ENCODE measurements around the gene RHBDL1.
A peak's percentile ranks its signal among the peaks of the same experiment; 100 is the strongest.

RHBDL1 gene

DNA sequence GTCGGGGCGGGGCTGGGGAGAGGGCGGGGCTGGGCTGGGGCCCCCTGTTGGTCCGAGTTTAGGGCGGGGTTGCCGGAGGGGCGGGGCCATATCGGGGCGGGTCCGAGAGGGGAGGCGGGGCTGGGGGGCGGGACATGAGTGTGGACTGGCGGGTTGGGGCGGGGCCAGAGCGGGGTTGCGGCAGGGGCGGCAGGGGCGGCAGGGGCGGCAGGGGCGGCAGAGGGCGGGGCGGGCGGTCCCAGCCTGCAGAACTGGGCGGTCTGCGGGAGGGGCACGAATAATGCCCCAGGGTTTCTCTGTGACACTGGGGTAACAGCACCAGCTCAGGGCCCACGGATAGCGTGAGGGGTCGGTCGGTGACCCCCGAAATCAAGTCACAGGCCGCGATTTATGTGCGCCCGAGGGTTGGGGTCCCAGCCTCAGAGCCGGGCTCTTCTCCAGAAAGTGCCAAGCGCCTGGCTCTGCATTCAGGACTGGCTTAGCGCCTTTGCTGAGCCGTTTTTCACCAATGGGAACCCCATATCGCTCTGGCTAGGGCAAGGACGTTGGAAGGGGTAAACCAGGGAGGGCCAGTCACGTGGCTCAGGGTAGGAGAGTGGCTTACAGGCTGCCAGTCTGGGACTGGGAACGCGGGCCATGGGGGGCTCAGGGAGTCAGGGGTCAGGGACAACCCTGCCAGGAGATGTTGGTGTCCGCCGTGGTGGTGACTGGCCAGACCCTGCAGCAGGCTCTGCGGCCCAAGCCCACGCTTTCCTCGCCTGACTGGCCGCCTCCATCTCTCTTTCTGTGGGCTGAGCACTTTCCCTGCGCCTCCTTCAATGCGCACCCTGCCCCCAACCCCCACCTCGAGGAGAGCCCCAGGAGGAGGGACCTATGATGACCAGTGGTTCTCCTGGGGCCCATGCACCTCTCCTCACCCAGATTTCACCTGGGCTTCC lies 38.1 kb upstream of the RHBDL1 start:
- no peak for DNase-seq

DNA sequence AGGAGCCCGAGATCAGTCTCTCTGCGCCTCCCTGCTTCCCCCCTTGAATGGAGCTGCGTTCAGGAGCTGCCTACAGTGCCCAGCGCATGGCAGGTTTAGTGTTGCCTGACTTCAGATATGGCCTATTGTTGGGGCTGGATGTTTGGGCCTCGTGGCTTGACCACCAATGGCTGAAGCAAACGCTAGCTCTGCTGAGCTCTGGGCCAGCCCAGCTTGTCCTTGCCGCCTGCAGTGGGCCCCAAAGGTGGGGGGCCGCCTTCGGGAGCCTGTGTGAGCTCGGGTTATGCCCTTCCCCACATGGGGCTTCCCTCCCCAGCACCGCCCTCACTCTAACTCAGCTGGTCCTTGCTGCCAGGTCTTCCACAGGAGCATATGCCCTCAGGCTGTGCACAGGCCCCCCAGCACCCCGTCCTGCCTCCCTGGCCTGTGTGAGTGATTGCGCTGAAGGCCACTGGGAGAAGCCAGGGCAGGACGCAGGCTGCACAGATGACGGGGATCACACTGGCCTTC lies 37.4 kb upstream of the RHBDL1 start:
- DNase-seq: no peak

DNA sequence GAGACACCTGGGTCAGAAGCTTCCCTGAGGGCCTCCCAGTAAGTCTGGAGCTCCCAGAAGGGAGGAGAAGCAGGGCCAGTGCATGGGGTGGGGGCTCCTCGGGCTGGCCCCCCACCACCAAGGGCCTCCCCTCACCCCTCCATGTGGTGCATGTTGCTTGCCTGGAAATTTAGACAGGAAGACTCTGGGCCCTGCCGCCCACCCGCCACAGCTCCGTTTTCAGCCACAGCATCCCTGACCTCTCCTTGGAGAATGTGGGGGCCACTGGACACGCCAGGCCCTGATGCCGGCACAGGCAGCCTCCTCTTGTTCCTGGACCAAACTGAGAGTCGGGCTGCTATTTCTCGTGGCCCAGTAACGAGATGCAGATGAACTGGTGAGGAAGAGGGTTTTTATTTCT lies 36.6 kb upstream of the RHBDL1 start:
- DNase-seq: no peak

DNA sequence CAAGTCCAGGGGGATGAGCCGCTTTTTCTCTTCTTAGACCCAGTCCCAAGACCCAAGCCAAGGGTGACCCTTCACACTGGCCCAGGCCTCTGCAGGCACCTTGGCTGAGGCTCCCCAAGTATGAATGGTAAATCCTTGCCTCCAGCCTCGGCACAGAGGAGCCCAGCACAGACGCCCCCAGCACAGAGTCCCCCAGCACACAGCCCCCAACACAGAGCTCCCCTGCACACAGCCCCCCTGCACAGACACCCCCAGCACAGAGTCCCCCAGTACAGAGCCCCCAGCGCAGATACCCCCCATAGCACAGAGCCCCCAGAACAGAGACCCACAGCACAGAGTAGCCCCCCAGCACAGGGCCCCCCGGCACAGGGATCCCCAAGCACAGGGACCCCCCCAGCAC lies 34.9 kb upstream of the RHBDL1 start:
- DNase-seq: no peak

DNA sequence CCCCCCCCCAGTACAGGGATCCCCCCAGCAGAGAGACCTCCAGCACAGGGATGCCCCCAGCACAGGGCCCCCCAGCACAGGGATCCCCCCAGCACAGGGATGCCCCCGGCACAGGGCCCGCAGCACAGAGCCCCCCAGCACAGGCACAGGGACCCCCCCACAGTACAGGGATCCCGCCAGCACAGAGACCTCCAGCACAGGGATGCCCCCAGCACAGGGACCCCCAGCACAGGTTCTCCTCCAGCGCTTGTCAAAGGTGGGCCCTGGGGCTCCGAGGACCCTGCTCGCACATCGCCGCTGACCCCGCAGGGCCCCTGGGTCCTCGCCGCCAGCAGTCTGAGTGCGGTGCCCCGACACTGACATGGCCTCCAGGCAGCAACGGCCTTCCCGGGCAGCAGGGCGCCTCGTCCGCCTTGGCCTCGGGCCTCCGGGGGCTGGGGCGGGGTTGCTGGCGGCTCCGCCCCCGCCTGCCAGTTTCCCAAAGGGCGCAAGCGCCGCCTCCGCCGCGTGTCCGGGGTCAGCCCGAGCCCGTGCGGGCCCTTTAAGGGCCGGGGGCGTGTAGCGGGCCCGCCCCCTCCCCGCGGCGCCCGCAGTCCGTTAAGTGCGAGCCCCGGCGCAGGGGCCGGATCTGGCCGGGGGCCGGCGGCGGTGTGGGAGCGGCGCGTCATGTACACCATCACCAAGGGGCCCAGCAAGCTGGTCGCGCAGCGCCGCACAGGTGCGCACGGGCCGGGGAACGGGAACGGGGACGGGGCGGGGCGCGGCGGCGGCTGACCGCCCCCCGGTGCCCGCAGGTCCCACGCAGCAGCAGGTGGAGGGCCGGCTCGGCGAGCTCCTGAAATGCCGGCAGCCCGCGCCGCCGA lies 33.9 kb upstream of the RHBDL1 start, which contains the start of gene MCRIP2:
Gene MCRIP2 (plus strand): TSS at position 503 of the 863 bp plus-strand sequence. CDS start 164 bp downstream, at position 667.
- DNase-seq: peak; percentile 72

DNA sequence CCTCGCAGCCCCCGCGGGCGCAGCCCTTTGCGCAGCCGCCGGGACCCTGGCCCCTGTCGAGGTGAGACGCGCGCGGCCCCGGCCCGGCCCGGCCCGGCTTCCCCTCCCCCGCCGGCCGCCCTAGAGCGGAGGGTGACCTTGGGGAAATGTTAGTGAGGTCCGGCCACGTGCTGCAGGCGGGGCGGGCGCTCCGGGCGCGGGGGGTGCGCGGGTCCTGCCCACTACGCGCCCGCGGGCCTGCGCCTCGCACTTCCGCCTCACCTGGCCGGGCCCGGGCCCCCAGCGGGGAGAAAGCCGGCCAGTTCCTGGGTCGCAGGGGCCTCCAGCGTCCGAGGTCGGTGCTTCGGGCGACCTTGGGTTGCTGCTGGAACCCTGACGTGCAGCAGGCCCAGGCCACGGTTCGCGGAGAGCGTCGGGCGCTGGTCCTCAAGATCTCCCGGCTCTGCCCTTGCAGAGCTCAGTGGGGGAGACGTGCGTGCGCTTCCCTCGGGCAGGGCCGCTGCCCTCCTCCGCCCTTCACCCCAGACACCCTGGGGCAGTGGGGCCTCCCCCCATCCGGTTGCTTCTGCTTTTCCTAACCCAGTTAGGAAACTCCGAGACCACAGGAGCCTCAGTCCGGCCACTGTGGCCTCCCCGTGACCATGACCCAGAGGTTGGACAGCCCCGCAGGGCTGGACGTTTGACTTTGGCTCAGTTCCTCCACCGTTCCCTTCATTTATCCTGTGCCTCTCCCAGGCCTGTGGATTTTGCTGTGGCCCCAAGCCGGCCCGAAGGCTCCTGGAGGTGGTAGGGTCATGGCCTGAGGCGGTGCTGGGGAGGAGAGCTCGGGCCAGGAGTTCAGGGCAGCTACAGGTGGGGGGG lies 33.1 kb upstream of the RHBDL1 start:
- no peak for DNase-seq

DNA sequence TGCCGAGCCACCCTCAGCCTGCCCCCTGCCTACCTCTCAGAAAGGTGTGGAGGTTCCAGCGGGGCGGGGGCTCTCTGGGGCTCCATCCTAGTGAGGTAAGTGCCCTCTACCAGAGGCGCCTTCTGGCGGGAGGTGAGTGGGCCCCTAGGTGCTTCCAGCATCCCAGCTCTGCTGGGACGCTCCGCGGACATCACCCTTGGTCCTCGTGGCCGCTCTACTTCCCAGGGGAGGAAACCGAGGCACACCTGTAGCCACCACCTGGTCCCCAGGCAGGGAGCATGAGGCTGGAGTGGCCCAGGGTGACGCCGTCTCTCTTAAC lies 32.5 kb upstream of the RHBDL1 start:
- no peak for DNase-seq

DNA sequence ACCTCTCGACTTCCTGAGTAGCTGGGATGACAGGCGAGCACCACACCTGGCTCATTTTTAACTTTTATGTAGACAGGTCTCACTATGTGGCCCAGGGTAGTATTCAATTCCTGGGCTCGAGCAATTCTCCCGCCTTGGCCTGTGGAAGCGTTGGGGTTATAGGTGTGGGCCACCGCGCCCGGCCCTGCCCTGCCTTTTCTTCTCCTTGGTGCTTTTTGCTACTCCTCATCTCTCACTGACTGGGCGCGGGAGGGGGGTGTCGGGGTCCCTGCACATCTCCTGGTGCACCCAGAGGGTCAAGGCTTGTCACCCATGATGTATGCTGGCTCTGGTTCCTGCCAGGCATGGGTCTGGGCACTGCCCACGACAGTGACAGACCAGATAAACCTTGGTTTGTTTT lies 30.9 kb upstream of the RHBDL1 start:
- DNase-seq: no peak

DNA sequence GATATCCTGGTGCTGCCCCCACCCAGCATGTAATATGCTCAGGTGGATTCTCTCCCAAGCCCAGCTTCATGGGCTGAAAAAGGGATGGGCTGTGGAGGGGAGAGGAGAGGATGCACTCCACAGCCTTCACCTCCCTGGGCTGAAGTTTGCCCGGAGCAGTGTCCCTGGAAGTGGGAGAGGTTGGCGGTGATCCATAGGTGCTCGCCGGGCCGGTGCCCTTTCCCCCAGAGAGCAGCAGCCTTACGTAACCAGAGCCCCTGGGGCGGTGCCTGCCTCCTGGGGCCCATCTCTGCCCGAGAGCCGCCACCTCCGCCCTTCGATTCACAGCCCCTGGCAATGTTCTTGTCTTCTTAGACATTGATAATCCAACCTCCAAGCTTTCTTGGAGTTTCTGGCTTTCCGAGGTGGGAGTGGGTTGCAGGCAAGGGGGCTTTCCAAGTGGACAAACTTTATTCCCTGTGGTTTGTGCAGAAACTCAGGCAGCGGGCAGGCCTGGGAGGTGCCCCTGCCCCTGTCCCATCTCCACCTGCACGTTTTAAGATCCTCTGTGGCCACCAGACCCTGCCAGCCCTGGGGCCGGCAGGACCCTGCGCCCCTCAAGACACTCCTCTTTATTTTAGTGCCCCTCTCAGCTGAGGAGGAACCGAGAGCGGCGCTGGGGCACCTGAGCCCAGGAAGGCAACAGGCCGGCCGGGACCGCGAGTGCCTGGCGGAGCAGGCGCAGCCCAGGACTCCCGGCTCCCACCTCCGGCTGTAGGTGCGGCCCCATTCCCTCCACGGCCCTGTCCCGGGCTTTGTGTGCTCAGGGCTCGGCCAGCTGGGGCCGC lies 29.4 kb upstream of the RHBDL1 start:
- DNase-seq: peak; percentile 25

DNA sequence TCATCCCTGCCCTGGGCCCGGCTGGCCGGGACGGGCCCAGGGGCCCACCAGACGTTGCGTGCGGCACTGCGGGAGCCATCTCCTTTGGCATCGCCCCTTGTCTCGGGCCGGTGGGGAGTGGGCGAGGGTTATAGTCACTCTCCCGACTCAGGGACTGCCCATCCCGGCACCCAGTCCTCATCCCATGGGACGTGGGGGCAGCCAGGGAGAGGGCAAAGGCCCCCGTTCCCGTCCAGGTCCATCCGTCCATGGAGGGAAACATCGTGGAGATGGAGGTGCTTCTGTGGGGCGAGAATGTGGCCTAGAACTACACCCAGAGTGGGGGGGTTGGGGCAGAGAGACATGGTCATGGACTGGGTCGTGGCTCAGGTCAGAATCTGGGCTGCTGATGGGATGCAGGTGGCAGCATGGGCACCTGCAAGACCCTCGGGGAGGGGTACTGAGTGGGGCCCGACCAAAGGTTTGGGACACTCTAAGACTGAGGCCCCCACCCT lies 28.7 kb upstream of the RHBDL1 start:
- no peak for DNase-seq

DNA sequence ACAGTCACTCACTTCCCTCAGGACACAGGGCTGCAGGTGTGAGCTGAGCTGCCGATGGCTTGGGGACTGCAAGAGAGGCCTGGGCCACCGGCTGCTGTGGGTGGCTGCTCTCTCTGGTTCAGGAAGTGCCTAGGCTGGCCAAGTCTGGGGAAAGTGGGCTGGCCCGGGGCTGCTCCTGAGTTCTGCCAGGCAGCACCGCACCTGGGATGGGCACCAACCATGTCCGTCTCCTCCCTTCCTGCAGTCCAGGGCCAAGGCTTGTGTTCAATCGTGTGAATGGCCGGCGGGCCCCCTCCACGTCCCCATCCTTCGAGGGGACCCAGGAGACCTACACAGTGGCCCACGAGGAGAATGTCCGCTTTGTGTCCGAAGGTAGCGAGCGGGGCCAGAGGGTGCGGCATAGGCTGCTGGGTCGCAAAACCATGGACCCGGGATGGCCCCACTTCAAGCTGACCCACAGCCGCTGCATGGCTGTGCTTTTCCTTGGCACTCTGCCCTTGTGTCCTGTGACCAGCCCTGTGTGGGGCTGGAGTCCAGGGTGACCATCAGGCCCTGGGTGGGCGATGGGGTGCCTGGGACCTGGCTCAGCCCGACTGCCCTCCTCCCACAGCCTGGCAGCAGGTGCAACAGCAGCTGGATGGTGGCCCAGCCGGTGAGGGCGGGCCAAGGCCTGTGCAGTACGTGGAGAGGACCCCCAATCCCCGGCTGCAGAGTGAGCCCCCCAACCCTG lies 28.1 kb upstream of the RHBDL1 start:
- DNase-seq: no peak

DNA sequence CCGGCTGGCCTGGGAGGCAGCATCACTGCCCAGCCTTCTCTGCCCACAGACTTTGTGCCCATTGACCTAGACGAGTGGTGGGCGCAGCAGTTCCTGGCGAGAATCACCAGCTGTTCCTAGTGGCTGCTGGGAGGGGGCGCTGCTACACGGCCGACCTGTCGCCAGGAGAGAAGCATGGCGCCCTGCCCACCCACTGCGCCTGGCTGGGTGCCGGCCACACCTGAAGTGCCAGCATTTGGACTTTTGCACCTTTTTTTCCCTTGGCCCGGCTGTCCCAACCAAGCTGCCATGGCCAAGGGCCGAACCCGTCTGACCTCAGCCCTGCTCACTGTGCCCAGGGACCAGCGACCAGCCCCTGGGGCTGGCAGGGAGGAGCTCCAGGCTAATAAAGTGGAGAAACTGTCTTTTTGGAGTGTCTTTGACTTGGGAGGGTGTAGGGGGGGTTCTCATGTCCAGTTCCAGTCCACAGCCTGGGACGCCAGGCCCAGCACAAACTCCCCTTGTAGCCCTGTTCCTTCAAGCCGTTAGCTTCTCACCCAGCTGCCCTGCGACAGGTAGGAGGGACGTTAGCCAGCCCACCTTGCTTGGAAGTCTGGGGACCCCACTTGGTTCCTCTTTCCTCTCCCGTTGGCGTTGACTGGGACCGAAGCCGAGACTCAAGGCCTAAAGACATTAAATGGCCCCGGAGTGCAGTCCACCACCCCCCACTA lies 27.2 kb upstream of the RHBDL1 start:
- no peak for DNase-seq

DNA sequence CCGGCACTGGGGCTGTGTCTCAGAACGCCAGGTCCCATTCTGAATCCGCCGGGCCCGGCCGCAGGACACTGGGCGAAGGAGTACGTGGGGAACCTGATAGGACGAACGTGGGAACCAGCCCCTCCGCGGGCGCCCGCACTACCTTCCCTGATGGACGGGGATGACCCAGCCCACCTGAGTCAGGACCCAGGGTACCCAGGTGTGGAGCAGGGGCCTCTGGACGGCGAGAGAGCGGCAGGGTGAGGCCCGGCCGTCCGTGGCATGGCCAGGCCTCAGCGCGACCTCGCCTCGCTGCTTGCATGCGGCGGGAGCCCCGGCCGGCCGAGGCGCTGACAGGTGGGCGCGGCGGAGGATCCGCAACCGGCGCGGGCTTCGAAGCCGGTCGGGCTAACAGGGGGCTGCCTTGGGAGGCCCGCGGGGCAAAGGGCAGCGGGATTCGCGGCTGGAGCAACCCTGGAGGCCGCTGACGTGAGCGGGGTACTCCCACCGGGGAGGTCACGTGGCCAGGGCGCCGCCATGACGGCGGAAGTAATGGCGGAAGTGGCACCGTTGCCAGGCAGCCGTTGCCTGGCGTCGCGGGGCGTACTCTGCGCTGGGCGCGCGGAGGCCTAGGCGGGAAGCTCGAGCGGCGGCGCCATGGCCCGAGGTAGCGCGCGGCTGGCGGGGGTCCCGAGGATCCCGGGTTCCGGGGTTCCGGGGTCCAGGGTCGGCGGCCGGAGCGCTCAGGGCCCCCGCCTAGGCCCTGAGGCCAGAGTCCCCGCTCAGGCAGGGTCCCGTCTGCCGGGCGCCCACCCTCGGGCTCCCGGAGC lies 26.5 kb upstream of the RHBDL1 start, which contains the start of gene WDR90:
Gene WDR90 (plus strand): TSS at position 585 of the 809 bp plus-strand sequence. CDS start 52 bp downstream, at position 637.
- DNase-seq: peak; percentile 90

DNA sequence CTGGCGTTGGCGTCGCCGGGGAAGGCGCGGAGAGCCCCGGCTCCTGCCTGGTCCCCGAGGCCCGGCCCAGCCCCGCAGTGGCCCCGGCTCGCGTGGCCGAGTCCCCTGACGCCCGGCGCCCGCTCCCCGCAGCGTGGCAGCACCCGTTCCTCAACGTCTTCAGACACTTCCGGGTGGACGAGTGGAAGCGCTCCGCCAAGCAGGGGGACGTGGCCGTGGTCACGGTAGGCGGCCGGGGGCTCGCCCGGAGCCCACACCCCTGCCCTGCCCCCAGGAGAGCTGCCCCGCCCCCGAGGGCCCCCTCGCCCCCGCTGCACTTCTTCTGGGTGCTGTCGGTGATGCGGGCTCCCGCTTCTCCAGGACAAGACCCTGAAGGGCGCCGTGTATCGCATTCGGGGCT lies 25.8 kb upstream of the RHBDL1 start:
- DNase-seq: no peak

DNA sequence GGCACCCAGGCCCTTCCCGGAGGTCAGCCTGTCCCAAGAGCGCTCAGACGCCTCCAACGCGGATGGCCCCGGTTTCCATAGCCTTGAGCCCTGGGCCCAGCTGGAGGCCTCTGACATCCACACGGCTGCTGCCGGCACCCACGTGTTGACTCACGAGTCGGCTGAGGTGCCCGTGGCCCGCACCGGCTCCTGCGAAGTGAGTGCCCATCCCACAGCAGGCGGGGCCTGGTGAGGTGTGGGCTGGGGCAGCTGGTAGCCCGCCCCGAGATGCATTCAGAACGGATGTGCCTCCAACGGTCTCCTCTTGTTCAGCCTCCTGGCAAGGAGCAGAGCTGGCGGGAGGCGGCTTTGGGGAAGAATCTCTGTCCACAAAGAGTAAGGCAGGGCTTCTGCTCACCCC lies 23.6 kb upstream of the RHBDL1 start:
- no peak for DNase-seq

DNA sequence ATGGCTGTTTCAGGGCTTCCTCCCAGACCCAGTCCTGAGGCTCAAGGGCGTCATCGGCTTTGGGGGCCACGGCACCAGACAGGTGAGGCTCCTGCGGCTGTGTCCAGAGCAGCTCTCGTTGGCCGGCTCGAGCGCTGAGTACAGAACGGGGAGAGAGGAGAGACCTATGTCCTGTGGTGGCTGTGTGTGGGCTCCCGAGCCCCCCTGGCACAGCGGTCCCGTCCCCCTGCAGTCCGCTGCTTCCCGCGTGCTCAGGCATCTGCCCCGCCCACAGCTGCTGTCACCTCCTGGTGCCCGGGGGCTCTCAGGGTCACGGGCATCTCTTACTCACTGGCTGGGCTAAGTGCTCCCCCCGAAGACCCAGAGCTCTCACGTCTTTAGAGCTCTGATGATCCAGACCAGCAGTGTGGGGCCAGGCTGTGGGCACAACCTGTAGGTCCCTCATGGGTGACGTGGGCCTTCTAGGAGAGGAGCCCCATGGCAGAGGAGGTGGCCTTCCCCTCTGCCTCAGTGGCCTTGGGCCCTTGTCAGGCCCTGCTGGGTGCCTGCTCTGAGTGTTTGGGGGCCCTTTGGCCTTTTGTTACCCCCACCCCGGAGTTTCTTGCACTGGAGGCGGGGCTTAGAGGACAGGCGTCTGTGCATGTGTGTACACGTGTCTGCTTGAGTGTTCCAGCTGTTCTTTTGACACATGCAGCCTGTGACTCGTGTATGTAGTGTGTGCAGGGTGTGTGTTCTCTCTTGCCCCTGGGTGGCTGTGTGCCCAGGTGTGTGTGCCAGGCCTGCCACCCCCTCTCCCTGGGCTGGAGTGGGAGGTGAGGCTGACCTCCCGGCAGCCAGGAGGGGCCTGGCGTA lies 22.8 kb upstream of the RHBDL1 start:
- no peak for DNase-seq

DNA sequence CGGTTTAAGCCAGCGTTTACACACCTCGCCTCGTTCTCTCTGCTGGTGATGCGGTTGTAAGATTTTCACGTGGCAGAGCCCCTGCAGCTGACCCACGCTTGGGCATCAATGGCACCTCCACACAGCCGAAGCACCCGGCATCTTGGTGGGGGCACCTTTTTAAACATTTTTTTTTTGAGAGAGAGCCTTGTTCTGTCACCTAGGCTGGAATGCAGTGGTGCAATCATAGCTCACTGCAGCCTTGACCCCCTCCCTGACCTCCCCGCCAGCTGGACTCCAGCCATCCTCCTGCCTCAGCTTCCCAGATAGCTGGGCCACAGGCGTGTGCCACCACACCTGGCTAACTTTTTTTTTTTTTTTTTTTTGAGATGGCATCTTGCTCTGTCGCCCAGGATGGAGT lies 21.4 kb upstream of the RHBDL1 start:
- no peak for DNase-seq

DNA sequence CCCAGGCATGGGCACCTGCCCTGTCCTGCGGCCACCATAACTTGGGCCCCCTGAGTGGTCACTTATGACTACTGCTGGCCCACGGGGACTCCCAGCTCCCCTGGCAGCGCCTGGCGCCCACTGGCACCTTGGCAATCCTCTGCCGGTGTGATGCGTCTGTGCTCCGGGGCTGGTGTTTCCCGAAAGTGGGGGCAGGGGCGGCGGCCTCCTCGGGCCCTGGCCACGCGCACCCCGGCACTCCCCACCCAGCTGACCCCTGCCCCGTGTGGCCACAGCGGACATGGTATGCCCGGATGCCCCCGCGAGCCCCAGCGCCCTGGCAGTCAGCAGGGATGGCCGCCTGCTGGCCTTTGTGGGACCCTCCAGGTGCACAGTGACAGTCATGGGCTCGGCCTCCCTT lies 18.0 kb upstream of the RHBDL1 start:
- no peak for DNase-seq

Data from T1000 (cell line).